H1 (cell line): ENCODE results near the gene C3AR1. TPM values are rescaled to one million over a fixed set of nuclear protein-coding genes. Genes with fewer than 3 reads are reported as not detected.

ENCODE experiments used
- CHD7 ChIP-seq: fragments of 300-600 bp; sonication (generic); IDR thresholded peaks from 2 replicates; pipeline ENCODE4 v1.7.1; 2012; ENCODE audit warnings: low read length, moderate library complexity, mild to moderate bottlenecking, inconsistent platforms; ENCODE audit not compliant: insufficient replicate concordance
- GABPA ChIP-seq: IDR thresholded peaks from 2 replicates; pipeline ENCODE4 v1.6.1; 2011; ENCODE audit warnings: mild to moderate bottlenecking, low read length, moderate library complexity, borderline replicate concordance; ENCODE audit not compliant: insufficient read depth
- SP1 ChIP-seq: IDR thresholded peaks from 2 replicates; pipeline ENCODE4 v1.6.1; 2011; ENCODE audit warnings: low read depth, low read length
- polyA plus RNA-seq, 7 experiments: library from polyadenylated mRNA; depleted of rRNA in 3 of 7; stranded (reverse) in 5 of 7; unstranded in 2 of 7; fragments of >200 nt in 5 of 7; fragments of 200-250 nt in 2 of 7; gene quantifications; 1 replicate in 5 of 7; 2 replicates in 1 of 7; 4 replicates in 1 of 7; pipeline versions ENCODE4 v1.2.1 to v1.2.3, GENCODE V29; 2011 to 2013; ENCODE audit warnings: missing spikeins in 2 of 7, mixed read lengths in 2 of 7
- total RNA-seq: library from RNA; stranded (reverse); fragmentation: NEBNext Ultra II Directional; extraction: Animal tissue kit (Norgen Biotek cat#: 25700); gene quantifications from 2 replicates; pipeline ENCODE4 v1.2.1, GENCODE V29; 2021

Gene C3AR1
- total and polyA plus RNA-seq, 2 of the 8 experiments (the other 6 are each of a cell fraction or from before 2014, with no cell fraction given), result not detected

GRCh38 chr12:8089716-8090115 lies 23.6 kb upstream of the C3AR1 start (continued):
- no peak for TF ChIP-seq CHD7
- TF ChIP-seq GABPA, result no peak
- TF ChIP-seq SP1, result no peak
